AG10803 (cell line): ENCODE results near the gene VWC2L.

Experiments used
- DNase-seq: peaks from one replicate; pipeline ENCODE4 v3.0.0; 2010; ENCODE audit warnings: low read depth
- H3K4me3 ChIP-seq: 2 replicates; pipeline ENCODE4 v1.5.1; 2011; ENCODE audit warnings: mild to moderate bottlenecking, low read length, control low read depth
- TF ChIP-seq, protein P1 (sequence below): conservative IDR thresholded peaks from 2 replicates; pipeline ENCODE4 v1.5.1; 2011; ENCODE audit warnings: mild to moderate bottlenecking, low read length, control low read depth, inconsistent platforms

VWC2L gene

DNA sequence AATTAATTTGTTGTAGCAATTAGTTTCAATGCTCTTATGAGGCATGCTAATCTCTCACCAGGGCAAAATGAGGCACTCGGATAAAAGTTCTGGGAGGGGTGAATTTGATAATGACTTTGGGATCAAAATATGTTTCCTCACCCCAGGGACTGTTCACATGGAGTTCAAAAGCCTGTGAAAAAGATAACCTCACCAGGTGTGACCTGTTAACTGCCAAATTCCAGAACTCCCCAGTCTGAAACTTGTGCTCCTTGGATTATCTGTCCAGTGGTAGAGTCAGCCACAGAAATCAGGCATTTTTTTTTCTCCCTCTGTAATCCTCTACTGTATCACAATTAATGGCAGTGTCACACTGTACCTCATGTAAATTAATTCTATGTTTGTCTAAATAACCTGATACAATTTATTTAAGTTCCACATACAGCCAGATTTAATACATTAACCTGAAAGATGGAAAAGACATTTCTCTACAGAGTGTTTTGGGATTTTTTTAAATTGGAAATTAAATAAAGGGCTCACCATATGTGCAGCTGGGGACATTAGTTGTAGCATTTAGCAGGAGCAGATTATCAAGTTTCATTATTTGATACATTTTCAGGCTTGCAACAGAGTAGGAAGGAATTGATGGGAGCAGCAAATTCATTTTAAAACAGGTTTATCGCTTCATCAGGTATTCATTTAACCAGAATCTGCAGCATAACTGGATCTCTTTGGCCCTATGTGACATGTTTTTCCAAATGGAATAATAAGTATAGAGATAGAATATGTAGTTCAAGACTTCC, 191.2 kb downstream of the VWC2L start:
- no peak overlapping the region for H3K4me3 ChIP-seq
- DNase-seq: no peak
- TF ChIP-seq, protein P1, sequence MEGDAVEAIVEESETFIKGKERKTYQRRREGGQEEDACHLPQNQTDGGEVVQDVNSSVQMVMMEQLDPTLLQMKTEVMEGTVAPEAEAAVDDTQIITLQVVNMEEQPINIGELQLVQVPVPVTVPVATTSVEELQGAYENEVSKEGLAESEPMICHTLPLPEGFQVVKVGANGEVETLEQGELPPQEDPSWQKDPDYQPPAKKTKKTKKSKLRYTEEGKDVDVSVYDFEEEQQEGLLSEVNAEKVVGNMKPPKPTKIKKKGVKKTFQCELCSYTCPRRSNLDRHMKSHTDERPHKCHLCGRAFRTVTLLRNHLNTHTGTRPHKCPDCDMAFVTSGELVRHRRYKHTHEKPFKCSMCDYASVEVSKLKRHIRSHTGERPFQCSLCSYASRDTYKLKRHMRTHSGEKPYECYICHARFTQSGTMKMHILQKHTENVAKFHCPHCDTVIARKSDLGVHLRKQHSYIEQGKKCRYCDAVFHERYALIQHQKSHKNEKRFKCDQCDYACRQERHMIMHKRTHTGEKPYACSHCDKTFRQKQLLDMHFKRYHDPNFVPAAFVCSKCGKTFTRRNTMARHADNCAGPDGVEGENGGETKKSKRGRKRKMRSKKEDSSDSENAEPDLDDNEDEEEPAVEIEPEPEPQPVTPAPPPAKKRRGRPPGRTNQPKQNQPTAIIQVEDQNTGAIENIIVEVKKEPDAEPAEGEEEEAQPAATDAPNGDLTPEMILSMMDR: no peak

DNA sequence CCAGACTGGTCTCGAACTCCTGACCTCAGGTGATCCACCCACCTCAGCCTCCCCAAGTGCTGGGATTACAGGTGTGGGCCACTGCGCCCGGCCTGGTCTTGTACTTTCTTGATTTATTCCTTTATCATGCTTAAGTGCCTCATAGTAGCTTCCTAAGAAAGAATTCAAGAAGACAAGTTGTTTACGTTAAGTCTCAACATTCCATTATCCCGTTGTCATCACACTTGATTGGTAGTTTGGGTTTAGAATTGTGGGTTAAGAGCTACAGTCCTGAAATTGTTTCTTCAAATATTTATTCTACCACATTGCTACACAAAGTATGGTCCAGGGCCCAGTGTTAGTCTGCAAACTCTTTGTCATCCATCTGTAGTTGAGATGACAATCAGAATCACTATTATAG, 194.0 kb downstream of the VWC2L start:
- H3K4me3 ChIP-seq: no peak overlapping the region
- DNase-seq: peak; percentile 5
- TF ChIP-seq, protein P1: no peak

DNA sequence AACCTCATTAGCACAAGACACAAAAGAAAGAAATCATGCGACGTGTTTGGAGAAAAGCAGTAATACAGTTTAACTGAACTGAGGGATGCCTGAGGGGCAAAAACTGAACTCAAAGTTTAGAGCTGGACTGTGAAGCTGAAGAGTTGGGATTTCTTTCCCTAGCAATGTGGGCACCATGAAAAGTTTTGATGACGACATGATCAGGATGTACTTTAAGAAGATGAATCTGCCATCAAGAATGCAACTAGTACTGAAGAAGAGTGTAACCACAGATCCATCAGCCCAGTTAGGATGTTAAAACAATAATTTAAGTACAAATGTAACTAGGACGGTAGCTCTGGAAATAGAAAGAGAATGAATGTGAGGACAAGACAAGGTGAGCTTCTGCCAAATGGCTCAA, 196.2 kb downstream of the VWC2L start:
- TF ChIP-seq, protein P1: no peak
- no peak for DNase-seq
- H3K4me3 ChIP-seq: no peak overlapping the region

DNA sequence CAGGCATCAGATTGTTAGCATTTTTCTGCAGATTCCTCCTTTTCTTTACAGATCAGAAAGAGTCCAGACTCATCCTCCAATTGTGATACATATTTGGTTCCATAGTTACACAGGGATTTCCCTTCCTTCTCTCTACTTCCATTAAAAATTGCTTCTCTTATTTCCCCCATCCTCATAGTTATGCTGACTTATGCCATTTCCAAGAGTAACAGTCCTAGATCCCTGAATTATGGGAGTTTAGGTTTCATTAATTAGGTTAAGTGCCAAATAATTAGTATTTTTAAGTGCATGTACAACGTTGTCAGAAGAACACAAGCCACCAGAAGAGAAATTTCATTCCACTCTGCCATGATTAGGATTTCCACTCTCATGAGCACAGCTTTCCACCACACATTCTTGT, 200.2 kb downstream of the VWC2L start:
- no peak for DNase-seq
- TF ChIP-seq, protein P1: no peak
- H3K4me3 ChIP-seq: no peak overlapping the region

DNA sequence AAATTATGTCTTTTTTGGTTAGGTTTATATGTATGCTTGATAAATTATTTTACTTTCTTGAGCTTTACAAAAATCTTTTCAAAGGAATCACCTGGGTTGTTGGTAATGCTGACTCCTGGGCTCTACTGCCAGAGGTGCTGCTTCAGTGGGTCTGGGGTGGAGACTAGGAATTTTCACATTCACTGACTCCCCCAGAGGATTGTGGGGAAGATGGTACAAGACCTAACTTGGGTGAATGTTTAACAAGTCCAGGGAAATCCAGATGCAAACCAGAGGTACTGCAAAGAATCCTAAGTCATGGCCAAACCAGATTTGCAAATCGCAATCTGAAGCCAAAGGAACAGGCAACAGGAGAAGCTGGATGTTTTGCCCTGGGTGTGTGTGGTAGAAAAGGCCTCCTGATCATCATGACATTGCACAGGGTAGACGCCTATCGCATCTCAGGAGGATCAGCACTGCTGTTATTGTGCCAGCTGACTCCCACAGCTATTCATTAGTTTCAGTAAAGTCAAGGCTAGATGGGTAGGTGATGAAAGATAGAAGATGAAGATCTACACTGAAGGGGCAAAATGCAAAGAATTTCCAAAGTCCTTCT, 213.4 kb downstream of the VWC2L start:
- TF ChIP-seq, protein P1: no peak
- H3K4me3 ChIP-seq: no peak overlapping the region
- no peak for DNase-seq

DNA sequence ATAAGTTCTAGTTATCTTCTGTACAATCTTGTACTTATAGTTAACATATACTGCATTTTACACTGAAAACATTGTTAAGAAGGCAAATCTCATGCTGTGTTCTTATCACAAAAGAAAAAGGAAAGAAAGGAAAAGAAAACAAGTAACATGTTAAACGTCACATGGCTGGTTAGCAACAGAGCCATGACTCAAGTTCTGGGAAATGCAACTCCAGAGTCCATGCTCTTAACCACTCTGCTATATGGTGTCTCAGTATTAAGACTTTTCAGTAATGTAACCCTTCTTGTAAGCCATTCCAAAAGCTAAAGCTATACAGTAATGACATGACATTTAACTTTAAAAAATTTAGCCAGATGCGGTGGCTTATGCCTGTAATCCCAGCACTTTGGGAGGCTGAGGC, 217.2 kb downstream of the VWC2L start:
- TF ChIP-seq, protein P1: no peak
- H3K4me3 ChIP-seq: no peak overlapping the region
- no peak for DNase-seq
